GM20431 (cell line): ENCODE results near the gene CYBC1.

Source experiments
- in situ Hi-C: fragments of 300-500 bp; cut with MseI, MboI; formaldehyde crosslinking; loops from one replicate; pipeline ENCODE4 v1.15.0; 2020; ENCODE audit warnings: low sequenced_read_pairs; ENCODE audit not compliant: unreplicated experiment

Gene CYBC1

DNA sequence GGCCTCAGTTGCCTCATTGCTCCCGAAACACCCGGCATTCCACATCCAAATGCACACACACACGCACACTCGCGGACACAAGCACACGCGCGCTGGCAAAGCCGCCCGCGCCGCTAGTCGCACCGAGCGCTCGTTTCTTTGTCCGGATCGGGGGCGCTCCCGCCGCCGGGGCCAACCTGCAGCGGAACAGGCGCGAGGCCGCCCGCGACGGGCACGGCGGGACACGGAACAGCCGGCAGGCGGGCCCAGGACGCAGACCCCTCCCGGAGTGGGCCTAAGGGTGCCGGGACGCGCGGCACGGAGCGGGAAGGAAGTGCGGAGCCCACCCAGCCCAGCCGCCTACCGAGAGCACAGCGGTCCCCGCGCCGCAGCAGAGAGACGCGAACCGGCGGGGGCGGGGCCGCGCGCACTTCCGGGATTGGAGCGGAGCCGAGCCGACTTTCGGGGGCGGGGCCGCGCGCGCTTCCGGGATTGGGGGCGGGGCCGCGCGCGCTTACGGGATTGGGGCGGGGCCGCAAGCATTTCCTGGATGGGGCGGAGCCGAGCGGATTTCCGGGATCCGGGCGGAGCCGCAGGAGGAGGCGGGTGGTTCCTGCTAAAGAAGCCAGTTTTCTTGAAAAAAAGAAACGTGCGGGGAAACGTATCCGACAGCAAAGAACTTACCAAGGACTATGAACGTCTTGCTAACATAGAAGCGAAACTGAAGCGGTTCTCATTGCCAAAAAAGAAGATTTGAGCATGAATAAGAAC, at the start of gene CYBC1:
Gene CYBC1, minus strand, starts transcription at position 396 of the 750 bp plus-strand sequence. CDS start 1,498 bp downstream, outside the sequence.
- in situ Hi-C loops, result no loop called here

DNA sequence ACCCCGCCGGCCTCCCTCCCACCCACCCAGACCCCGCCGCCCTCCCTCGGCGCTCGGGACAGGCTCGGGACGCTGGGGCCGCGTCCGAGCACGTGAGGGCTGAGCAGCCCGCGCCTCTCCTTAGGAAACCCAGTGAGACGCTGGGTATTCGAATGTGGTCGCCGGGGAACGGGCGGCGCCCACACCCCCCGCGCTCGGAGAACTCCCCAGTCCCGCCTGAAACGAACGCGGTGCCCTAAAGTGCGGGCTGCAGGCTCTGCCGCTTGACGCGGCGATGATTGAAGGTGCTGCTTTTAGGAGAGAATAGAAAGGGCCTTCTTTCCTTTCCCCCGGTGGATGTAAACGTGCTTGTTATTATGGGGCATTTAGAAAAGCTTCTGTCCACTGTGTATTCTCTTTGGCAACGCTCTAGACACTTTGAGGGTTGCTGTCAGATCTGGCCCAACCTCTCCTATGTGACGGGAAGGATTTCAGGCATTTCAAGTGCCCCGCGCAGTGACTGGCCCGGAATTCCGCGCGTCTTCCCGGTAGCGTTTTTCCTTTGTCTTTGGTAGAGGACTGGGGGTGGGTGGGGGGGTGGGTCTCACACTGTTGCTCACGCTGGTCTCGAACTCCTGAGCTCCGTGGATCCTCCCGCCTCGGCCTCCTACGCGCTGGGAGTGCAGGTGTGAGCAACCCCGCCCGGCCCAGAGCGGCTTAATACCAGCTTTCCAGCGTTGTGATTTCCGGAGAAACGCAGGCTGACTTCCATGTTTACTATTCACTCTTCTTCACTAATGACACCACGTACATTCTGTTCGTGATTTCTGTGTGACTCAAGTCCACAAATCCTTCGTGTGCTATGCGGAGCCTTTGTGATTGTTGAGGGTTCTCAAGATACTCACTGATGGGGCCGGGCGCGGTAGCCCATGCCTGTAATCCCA, 47.2 kb upstream of the CYBC1 start:
- in situ Hi-C loops, result no loop called here

DNA sequence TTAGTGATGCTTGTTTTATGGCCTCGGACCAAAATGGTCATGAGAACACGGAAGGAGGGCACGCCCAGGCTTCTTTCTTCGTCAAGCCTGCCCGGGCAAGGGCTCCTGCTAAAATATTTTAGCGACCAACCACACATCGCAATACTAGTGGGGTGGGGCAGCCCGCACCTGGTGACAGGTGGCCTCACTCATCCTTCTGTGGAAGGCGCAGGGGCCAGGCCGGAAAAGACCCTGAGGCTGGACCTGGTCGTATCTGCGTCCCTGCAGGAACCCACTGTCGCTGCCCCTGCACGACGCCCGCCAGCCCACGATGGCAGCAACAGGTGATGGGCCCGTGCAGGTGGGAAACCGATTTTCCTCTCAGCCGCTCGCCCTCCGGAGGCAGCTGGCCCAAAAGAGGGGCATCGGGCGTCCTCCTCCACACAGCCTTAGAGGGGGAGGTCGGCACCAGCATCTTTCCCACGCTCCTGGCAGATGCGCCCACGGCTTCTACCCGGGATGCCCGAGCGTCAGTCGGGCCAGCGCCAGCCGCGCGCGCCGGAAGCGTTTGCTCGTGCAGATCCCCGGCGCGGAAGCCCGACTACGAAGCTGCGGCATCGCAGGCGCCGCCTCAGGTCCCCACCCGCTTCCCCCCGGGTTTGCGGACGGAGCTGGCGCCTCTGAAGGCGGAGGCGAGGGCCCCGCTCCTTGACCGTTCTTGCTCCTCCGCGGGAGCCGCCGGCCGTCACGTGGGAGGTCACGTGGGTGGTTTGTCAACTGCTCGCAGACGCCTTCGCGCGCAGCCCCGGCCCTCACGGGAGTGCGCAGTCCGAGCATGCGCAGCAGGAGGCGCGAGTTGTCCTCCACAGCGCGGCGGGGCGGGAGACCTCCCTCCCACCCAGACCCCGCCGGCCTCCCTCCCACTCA, 46.2 kb upstream of the CYBC1 start:
- in situ Hi-C loops, result no loop called here

DNA sequence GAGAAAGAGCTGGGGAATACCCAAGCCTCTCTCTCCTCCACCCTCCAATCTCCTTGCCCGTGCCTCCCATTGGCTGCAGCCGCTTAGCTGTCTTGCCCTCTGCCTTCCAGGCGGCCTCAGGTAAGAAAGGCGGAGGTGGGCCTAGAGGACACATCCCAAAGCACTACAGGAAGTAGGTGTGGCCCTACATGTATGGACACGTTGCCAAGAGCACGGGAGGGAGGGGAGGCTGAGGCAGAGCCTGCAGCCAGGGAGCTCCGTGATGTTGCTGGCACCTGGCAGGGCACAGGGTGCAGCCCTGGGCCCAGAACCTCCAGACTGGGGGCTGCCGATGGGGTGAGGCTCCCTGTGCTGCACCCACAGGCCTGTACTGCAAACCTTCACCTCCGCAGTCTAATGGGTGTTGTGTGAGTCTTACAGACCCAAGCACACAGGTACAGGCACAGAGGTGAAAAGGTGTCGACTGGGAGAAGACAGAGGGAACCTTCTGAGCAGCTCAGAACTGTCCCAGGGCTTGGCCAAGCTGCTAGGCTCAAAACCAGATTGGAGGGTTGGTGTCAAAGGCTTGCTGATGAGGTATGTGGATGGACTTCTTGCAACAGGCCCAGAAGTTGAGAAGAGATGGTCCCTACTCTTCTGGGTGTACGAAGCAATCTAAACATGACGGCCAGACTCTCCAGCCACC, 45.4 kb upstream of the CYBC1 start:
- in situ Hi-C loops, result no loop called here

DNA sequence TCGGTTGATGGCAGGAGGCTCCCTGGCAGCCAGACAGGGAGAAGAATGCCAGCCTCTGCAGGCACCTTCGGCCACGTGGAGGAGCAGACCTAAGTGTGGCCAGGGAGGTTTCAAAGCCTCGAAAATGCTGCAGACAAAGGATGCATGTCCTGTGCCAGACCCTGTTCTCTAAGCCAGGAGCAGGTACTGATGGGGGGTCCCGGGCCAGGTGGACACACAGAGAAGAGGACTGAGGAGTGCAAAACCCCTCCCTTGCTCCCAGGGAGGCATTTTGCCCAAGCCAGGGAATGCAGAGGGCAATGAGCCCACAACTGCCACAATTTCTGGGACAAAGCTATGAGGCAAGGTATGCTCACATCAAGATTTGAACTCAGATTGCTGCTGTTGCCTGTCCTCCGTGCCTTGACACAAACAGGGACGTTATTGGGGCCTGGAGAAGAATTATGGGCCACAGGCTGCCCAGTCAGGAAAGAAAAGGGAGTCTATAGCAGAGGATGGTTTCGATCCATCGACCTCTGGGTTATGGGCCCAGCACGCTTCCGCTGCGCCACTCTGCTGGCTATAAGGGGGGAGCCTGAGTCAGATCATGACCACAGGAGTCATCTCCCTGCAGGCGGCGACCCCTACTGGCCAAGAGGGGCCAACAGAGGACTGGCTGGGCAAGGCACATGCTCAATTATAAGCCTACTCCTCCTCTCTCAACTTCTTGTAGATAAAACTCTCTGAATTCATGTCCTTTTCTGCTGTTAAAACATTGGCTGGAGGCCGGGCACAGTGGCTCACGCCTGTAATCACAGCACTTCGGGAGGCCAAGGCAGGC, 43.9 kb upstream of the CYBC1 start:
- in situ Hi-C loops, result no loop called here

DNA sequence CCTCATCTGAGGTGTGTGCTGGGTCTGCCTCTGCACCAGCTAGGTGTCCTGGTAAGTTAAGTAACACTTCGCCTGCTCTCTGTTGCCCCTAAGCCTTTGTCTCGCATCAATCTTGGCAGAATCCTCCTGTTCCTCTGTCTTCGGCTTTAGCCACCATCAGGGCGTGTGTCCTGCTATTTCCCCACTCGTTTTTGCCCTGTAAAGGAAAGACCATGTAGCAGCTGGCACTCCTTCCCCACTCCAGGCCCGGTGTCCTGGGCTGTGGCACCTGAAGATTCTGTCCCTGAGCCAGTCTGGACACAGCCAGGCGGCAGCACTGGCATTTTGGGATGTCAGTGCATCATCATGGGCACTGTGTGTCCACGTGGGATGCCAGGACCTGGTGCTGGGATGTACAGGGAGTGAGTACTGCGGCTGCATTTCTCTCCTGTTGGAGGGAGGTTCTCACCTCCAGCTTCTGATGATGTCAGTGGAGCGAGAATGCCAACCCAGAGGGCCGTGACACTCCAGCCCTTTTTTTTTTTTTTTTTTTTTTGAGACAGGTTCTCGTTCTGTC, 42.8 kb upstream of the CYBC1 start:
- in situ Hi-C loops, result no loop called here

DNA sequence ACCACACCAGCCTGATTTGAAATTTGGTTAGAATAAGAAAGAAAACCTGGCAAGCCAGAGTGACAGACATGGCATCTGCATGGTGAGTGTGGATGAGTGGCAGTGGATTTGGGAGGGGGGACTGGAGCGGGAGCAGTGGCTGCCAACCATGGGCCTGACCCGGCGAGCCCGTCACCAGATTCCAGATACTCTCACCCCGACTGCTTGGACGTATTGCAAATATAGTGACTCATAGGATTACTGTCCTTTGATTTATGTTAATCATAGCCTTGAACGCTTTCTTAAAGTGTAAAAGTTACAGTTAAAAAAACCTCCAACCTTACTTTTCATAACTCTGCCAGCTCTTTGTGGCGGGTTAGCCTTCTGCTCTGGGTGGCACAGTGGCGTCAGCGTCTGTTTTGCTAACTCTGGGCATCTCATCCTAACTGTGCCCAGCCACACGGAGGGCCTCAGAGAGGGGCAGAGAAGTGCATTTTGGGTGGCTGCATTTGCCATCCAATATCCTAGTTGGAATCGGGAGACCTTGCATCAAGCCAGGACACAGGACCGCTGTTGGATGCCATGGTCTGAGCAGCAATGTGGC, 42.2 kb upstream of the CYBC1 start:
- in situ Hi-C loops, result no loop called here

DNA sequence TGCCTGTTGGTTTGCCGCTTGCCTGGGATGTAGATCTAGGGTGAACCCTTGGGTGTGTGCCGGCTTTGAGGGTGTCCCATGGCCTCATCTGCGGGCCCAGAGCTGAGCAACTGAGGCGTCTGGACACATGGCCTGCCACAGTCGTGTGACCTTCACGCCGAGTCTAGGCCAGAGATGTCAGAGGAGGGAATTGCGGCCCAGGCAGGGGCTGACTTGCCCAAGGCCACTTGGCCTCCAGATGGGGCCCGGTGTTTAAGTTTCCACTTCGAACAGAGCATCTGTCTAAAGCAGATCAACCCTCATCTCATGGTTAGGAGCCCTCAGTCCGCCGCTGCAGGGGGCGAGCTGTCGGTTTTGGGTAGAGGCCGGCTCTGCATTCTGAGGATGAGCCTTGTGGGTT, 41.0 kb upstream of the CYBC1 start:
- in situ Hi-C loops, result no loop called here

DNA sequence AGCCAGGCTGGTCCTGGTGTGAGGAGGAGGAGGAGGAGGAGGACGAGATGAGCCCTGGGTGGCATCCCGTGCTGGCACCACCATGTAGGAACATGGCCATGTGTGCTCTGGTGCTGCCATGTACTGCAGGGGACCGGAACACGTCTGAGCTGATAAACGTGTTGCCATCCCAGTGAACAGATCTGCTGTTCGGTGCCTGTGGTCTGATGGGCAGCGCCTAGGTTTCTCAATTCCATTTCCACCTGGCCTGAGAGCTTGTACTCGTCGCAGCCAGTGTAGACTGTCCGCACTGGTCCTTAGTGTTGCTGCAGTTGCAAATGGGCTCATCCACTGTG, 40.6 kb upstream of the CYBC1 start:
- in situ Hi-C loops, result no loop called here

DNA sequence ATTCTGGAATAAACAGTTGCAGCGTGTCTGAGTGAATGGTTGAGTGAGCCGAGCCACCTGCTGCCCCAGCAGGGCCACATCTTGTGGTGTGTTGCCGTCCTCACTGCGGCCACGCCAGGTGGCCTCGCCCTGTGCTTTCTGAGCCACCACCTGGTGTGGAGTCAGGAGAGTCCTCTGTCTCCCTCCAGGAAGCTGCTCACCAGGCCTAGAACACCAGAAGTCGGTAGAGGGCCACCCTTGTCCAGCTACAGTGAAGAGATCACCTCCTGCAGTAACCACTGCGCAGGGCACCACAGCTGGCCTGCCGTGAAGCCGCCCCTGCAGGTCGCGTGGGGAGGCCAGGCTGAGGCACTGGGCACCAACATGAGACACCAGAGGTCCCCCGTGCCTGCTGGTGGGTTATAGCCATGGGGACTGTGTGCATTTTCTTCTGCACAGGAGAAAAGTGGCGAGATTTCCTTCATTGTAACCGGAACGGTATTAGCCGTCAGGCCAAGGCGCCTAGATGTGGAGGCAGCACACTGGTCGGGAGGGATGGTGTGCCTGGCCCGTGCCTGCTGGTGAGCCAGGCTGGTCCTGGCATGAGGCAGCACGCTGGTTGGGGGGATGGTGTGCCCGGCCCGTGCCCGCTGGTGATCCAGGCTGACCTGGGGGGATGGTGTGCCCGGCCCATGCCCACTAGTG, 40.1 kb upstream of the CYBC1 start:
- in situ Hi-C loops, result no loop called here

DNA sequence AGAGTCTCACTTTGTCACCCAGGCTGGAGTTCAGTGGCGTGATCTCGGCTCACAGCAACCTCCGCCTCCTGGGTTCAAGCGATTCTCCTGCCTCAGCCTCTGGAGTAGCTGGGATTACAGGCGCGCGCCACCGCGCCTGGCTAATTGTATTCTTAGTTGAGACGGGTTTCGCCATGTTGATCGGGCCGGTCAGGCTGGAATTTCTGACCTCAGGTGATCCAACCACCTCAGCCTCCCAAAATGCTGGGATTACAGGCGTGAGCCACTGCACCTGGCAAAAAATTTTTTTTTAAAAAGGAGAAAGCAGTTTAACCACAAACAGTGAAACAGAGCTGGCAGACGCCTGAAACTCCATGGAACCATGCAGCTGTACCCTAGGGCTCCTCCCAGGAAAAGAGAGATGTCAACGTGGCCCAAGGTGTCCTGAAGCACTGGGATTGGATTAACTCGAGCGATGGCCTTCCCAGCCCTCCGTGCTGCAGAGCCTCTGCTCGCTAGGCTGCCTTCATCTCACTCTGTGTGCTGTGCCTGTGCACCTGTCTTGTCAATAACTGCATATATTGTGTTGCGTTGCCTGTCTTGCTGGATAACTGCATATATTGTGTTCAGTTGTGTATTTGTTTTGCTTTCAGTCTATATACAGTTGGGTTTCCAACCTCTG, 39.4 kb upstream of the CYBC1 start:
- in situ Hi-C loops, result no loop called here

DNA sequence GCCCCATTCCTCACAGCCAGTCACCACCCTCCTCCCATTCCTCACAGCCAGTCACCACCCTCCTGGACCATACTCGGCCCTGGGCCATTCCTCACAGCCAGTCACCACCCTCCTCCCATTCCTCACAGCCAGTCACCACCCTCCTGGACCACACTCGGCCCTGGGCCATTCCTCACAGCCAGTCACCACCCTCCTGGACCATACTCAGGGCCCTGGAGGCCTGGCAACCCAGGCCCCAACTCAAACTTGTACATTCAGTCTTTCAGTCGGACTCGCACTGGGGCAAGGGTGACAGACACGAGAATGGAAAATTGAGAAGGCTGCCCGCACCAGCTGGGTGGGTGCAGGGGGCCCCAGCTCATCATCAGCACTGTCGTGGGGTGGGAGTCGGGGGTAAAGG, 38.6 kb upstream of the CYBC1 start:
- in situ Hi-C loops, result no loop called here

DNA sequence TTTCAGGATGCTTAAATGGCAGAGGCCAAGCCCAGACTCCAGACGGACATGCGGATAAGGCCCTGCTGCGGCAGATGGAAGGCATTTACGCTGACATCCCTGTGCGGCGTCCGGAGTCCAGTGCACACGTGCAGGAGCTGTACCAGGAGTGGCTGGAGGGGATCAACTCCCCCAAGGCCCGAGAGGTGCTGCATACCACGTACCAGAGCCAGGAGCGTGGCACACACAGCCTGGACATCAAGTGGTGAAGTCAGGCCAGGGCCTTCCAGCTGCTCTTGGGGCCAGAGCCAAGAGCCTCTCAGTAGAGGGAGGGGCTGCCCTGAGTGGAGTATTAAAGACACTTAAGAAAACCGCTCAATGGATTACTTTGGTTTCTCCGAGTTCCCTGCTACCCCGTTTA, 37.4 kb upstream of the CYBC1 start:
- in situ Hi-C loops, result no loop called here

DNA sequence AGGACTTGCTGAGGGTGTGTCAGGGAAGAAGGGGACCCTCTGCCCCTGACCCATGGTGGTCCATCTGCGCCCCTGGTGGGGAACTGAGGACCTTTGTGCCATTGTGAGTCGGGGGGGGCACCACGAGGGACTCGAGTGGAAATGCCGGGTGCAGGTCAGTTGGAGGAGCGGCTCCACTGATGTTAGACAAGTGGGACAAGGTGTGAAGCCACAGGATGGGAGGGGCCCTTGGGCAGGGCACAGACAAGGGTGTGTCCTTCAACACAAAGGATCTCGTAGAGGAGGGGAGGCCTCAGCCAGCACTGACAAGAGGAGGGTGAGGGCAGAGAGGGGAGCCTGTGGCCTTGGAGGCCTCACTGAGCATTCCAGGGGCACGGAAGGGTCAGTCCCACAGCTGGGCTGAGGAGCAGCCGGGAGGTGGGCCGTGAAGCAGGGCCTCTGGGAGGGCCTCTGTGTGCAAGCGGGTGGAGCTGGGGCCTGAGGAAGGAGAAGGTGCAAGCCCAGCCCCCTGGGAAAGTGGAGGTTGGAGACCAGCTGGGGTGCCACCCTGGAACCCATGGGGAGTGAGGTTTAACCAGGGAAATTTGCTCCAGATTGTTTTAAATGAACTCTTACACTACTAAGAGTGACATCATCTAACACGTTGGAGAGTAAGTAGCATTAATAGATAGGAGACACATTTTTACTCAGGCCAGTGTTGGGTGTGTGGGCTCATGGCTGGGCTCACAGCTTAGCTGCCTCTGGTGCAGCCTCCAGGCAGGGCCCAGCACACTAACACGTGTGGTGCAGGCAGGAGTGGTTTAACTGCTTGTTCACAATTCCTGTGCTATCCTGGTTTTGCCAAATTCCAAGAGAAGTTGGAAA, 35.9 kb upstream of the CYBC1 start:
- in situ Hi-C loops, result no loop called here

DNA sequence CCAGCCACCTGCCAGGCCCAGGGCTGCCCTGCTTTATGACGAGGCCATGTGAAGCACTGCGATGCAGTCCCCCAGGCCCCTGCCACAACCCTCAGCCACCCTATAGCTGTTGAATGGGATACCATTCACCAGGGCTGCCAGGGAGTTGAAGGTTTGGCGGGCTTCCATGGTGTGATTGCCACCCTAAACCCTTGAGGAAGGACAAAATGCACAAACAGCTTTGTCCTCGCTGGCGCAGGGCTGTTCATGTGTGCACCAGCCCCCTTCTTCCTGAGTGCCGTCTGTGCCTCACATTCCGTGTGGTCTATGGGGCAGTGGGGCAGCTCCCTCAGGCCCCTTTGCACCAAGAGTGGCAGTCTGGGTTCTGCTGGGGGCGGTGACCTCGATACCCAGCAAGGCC, 33.3 kb upstream of the CYBC1 start:
- in situ Hi-C loops, result no loop called here

DNA sequence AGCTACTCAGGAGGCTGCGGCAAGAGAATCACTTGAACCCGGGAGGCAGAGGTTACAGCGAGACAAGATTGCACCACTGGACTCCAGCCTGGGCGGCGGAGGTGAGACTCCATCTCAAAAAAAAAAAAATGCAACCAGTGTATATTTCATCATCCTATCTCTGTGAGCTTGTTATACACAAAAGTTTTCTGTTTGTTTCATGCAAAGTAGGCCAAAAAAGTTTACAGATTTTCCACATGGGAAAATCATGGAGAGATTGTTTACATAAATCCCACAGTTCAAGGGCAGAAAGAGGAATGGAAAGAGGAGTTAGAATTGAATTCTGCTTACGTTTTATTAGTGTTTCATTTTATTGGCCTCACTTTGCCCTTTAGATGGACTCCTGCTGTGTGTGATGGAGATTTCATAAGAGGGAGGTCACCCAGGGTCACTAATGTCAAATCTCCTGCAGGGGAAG, 32.7 kb upstream of the CYBC1 start:
- in situ Hi-C loops, result no loop called here
